ENCODE data around the gene ATG16L2.
A peak's percentile ranks its signal among the peaks of the same experiment; 100 is the strongest.
"Not testable (repeated sequence)": the region's sequence is repeated elsewhere in the genome, so short reads cannot be mapped to it uniquely, and the experiment has no call there.

ATG16L2 gene

DNA sequence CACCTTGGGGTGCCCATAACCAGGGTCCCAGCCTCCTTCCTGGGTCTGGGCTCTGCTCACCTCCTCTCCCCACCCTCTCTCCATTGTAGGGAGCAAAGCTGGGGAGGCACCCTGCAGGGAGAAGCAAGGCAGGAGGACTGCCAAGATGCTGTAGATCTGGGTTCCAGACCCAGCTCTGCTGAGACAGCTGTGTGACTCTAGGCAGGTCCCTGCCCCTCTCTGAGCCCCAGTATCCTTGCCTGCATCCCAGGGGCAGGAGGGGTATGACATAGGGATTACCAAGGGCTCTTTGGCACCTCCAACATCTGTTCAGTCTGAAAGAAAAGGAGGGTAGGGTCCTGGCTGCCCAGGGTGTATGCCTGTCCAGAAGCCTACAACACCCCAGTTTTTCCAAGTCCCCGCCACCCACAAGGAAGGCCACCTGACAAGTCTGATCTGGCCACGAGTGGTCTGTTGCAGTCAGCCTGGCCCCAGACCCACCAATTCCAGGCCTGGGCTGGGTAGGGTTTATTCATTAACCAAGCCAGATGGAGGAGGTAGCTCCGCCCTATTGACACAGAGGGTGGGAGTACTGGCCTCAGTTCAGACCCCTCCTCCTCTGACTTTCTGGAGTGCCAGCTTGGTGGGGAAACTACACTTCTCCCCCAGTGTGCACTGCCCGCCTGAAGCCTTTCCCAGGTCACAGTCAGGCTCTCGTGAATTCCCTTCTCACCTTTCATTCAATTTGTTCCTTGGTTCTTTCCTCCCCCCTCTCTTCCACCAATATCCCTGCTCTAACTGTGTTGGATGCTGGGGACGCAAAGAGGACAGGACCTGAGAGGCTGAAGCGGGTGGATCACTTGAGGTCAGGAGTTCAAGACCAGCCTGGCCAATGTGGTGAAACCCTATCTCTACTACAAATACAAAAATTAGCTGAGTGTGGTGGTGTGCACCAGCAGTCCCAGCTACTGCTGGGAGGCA lies 35.4 kb upstream of the ATG16L2 start:
- FAIRE-seq (no peak), DNase-seq (ENCODE audit: low spot score) (no peak)

DNA sequence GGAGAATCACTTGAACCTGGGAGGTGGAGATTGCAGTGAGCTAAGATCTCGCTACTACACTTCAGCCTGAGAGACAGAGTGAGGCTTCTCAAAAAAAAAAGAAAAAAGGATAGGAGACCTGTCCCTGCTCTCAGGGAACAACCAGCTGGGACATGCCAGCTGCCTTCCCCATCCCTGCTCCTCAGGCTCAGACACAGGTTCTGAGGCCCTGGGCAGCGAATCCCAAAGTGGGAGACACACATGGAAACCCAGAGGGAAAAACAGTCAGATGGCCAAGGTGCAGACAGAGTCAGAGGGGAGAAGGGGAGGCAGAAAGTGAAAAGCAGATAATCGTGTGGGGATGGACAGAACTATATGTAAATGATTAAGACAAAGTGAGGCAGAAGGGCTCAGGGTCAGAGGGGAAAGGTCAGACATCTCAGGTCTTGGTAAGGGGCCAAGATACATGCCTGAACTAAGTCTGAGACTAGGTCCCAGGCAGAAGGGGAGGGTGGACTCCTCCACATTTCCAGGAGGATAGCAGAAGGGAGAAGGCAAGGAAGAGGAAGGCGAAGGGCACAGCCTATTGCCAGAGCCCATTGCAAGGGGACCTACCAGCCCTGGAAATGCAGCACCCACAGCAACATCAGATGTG lies 34.6 kb upstream of the ATG16L2 start:
- DNase-seq (ENCODE audit: low spot score) (no peak), FAIRE-seq (no peak)

DNA sequence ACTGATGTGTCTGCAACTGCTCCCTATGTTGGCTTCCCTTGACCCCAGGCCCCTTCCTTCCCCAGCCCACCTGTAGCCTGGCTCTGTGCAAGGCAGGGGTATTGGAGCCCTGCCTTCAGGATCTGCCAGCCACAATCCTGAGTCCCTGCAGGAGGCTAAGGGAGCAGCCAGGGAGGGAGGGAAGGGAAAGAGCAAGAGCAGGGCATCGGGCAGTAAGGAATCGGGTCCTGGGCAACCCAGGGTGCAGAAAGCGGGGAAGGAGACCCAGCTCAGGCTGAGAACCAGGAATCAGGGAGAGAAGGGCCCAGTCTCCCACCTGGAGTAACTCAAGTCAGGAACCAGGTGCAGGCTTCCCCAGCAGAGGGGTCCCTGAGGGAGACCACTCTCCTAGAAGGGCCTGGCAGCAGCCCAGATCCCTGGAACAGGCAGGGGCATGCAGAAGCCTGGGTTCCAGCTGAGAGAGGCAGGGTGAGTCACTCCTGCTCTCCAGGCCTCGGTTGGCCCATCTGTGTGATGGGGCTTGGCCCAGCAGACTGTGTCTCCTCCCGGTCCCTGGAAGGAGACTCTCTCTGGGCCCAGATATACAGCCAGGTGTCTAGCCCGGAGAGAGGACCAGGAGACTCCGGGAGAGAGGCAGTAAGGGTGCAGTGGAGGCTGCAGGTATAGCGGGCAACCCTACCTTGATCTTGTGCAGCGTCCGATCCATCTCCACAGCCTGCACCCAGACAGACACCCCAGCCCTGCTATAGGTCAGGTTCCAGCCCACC lies 33.7 kb upstream of the ATG16L2 start:
- no peak for FAIRE-seq
- DNase-seq (ENCODE audit: low spot score): no peak

DNA sequence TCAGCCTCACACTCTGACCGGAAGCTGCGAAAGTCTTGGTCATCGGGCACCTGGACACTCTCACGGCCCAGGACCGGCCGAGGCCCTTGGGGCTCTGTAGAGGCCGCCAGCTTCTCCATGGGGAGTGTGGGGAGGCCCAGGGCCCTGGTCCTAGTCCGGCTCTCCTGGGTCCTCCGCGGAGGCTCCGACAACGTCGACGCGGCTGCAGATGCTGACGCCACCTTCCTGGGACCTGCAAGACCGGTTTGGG lies 33.2 kb upstream of the ATG16L2 start:
- no peak for FAIRE-seq

DNA sequence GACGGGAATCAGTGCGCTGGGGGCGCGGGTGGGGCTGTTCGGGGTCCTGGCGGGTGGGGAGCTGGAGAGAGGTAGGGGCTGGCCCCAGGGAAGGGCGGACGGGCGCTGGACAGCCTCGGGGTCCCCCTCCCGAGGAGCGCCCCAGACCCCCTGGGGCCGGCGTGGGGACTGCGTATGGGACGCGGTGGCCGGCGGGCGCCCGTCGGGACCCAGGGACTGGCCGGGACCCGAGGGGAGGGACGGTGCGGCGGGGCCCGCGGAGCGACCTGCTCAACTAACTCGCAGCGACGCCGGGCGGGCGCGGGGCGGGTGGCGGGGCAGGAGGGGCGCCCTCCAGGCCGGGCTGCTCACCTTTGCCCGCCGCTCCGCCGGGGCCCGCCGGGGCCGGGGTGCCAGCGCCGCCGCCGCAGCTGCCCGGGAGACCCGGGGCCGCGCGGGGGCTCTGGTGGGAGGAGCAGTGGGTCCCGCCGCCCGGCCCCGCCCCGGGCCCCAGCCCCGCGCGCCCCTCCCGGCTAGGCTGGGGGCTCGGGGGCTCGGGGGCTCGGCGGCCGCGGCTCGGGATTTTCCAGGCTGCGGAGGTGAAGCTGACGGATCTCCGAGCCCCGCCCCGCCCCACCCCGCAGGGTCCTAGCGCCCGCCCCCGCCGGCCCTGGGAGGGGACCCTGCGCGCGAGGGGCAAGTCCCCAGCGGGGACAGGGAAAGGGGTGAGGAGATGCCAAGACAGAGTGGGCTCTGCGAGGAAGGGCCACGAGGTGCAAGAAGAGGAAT lies 32.7 kb upstream of the ATG16L2 start:
- DNase-seq (ENCODE audit: low spot score) (peak; percentile 72), FAIRE-seq (no peak)

More for the DNA sequence above, 33.2 kb upstream of the ATG16L2 start:
- no peak for DNase-seq (ENCODE audit: low spot score)

DNA sequence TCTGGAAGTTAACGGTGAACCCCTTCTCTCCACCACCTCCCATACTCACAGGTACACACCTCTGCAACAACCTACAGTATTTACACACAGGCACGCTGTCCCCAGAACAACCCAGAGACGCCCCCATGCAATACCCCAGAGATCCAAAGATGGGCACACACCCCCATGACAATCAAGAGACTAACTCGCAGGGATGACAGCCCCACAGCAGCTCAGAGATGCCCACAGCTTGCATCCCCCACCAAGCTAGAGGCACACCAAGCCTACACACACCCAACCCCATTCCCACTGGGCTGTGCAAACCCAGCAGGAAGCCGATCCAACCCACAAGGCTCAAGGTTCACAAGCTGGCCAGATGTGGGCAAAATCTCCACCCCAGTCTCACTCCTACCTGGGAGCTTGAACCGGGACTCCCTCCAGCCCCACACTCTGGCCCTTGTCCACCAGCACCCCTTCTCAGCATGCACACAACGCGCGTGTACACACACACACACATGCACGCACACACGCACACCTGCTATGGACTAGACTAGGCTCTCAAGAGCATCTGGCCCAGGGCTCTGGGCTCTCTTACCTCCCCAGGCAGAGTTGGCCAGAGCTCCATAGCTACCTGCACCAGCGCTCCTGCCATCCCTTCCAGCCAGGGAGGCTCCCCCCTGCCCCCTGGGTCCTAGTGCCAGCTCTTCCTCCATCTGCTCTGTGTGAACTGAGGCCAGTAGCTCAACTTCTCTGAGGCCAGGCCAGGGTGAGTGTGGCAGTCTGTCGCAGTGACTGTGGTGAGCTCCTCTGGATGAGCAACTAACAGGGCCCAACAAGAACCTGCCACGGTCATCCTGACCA lies 31.9 kb upstream of the ATG16L2 start:
- FAIRE-seq (no peak), DNase-seq (ENCODE audit: low spot score) (no peak)

DNA sequence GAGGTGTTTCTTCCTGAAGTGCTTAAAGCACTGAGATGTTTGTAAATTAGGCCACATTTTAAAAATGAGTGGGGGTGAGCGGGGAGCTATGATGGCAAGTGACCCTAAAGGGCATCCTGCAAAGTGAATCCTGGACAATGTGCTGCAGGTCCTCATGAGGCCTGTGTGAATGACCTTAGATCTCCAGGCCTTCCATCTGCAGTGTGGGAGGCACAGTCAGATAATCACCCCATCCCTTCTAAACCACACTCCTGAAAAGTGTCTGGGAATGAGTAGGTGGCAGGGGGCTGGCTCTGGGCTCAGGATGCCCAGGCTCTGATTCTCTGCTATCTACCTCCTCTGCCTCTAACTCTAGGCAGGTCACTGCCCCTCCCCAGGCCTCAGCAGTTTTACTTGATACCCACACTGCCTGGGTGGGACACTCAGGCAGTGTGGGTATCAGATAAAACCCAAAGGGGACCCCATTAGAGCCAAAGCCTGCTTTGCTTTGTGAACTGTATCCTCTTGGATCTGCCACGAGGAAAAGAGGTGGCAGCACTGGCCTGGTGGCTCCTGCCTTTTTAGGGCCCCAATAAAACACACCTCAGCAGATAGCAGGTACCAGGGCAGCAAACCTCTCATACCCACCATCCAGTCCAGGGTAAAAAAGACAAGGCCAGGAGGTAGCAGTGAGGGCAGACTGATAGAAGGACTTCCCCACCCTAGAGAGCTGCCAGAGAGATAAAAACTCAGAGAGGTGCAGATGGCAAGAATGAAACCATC lies 30.9 kb upstream of the ATG16L2 start:
- DNase-seq (ENCODE audit: low spot score): no peak
- FAIRE-seq: no peak

DNA sequence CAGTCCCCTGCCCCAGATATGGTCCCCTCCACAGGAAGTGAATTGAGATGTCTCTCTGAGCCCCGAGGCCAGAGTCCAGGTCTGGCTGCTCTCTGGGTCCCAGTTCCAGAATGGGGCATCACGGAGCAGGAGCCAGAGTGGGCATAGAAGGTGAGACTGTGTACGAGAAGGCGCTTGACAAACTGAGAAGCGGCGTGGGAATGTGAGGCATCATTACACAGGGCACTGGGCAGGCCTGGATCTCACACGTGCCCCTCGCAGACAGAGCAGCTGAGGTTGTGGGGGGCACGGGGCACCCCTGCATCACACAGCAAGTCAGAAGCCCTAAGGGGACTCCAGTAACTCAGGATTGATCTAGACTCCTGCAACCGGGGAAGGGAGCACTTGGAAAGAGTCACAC lies 29.5 kb upstream of the ATG16L2 start:
- no peak for FAIRE-seq

DNA sequence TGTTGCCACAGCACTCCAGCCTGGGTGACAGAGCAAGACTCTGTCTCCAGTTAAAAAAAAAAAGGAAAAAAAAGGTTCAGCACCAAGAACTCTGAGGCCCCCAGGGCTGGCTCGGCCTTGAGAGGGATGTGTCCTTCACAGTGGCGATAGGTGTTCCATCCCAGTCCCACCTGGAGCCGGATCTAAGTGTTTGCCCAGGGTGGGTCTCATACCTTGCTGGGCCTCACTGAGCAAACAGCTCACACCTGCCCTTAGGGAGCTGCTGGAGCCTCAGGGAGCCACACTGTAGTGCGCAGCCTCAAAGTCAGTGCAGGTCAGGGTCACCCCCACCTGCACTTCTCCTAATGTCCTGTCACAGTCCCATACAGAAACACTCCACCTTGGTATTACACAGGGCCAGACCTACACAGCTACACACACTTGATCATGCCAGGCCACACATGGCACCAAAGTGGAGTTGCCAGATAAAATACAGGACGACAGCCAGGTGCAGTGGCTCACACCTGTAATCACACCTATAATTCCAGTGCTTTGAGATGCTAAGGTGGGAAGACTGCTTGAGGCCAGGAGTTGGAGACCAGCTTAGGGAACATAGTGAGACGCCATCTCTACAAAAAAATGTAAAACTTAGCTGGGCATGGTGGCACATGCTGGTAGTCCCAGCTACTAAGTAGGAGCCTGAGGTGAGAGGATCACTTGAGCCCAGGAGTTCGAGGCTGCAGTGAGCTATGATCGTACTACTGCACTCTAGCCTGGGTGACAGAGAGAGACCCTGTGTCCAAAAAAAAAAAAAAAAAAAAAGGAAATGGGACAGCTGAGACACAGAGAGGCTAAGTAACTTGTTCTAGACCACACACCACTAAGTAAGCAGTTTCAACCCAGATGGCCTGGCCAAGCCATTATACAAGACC lies 27.7 kb upstream of the ATG16L2 start:
- no peak for DNase-seq (ENCODE audit: low spot score)
- no peak for FAIRE-seq

More for the DNA sequence above, 29.5 kb upstream of the ATG16L2 start:
- no peak for DNase-seq (ENCODE audit: low spot score)

DNA sequence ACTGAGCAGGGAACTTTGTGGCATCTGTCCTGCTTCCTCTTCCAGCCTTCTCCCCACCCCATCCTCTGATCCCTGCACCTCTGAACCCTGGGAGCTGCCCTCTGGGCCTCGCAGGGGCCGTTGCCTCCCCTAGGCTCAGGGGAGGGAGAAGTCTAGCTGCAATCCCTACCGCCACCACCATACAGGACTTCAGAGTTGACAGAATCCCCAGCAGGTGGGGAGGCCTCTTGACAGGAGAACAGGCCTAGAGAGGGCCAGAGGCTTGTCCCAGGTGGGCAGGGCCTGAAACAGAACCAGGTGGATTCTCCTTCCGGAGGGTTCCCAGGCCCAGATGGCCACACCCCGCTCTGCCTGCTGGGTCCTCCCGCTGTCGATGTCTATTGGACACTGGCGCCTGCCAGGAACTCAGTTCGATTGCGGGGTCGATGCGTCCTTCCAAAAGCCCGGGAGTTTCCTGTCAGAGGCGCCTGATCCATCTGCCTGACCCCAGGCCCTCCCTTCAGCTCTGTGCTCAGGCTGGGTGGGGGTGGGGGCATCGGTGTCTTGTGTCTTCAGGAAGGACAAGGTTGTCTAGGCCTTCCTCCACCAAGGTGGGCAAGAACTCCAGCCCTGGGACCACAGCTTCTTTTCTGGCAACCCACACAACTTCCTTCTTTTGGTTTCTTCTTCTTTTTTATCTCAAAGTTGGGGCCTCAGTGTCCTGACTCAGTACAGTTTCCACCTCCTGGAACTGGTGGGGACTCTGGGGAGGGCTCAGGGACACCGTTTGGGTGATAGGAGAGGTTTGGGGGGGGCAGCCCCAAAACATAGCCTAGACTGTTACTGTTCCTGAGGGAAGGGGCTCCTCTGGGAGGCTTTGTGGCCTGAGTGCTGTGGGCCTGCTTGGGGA lies 26.8 kb upstream of the ATG16L2 start:
- DNase-seq (ENCODE audit: low spot score) (no peak), FAIRE-seq (no peak)

DNA sequence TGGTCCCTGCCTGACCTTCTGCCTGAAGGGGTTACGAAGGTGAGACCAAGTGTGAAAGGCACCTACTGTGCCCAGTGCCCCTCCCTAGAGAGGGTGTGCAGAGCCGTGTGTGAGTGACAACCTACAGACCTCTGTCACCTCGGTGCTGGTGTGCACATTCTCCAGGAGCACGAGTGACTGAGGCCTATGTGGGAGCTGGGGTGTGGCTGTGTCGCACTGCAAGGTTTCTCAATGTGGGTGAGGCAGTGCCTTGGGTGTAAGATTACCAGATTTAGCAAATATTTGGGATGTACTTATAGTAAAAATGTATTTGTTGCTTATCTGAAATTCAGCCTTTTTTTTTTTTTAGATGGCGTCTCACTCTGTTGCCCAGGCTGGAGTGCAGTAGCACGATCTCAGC lies 26.0 kb upstream of the ATG16L2 start:
- FAIRE-seq (no peak), DNase-seq (ENCODE audit: low spot score) (no peak)

DNA sequence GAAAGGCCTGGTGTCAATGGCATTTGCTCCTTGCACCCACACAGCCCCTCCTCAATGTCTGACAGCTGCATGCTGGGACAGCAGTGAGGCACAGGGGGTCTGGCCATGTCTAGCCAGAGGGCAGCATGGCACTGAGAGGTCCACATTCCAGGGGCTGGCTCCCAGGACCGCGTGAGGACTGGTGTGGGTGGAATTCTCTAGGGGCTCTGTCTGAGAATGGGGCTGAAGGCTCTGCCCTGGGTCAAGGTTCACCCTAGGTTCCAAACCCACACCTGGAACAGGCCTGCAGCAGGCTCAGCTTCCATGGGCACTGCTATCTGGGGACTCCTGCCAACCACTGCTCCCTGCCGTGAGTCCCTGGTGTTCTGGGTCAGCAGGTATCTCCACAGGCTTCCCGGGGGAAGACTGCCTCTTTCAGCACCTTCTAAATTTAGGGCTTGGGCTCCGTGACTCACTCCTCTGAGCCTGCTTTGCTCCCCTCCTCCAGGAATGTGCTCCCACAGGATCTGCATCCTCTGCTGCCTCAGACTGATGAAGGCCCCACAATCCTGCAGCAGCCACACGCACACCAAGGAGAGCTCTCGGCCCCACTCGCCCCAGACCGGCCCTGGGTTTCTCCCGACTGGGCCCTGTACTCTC lies 24.6 kb upstream of the ATG16L2 start:
- peak; percentile 69 for DNase-seq (ENCODE audit: low spot score)
- FAIRE-seq: no peak

DNA sequence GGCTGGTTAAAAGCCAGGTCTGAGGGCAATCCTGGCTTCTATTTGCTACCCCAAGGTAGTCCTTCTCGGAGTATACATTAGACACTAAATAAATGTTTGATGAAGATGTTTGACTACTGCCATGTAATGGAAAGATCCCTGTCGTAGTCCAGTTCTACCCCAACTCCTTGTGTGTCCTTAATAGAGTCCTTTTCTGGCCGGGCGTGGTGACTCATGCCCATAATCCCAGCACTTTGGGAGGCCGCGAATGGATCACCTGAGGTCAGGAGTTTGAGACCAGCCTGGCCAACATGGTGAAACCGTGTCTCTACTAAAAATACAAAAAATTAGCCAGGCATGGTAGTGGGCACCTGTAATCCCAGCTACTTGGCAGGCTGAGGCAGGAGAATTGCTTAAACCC lies 23.0 kb upstream of the ATG16L2 start:
- not testable (repeated sequence) for FAIRE-seq; DNase-seq (ENCODE audit: low spot score)

DNA sequence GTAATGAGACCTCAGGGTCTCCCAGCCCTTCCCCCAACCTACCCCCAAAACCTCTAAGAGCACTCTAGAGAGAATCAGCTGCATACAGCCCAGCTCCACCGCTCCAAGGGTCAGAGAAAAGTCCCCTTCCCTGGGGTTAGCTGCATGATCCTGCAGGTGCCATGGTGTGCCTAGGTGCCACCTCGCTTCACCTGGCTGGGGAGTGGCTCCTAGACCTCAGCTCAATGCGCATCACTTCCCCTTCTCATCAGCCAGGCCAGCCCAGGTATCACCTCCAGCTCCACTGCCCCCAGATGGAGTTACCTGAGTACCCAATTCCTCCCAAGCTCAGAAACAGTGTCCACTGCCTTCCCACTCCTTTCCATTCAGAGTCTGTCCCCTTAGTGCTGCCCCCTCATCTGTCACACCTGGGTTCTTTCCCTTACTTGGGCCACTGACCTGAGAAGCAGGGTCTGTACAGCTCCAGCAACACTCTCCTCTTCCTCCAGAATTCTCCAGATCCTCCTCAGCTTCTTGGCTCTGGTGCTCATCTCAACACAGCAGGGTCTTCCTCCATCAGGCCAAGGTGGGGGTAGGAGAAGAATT lies 21.7 kb upstream of the ATG16L2 start:
- FAIRE-seq: no peak

DNA sequence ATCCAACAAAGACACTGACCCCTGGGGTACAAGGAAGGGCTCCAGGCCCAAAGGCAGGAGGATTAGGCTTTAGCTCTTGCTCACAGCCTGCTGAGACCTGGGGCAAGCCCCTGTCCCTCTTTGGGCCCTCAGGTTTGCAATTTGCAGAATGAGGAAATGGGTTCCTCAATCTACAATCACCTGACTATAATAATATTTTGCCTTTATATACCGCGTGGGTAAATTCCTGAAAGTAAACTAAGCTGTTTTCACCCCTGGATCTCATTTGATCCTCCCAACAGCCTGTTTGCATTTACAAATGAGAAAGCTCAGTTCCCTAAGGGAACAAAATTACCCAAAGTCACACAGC lies 21.2 kb upstream of the ATG16L2 start:
- no peak for FAIRE-seq

More for the DNA sequence above, 21.7 kb upstream of the ATG16L2 start:
- no peak for DNase-seq (ENCODE audit: low spot score)

DNA sequence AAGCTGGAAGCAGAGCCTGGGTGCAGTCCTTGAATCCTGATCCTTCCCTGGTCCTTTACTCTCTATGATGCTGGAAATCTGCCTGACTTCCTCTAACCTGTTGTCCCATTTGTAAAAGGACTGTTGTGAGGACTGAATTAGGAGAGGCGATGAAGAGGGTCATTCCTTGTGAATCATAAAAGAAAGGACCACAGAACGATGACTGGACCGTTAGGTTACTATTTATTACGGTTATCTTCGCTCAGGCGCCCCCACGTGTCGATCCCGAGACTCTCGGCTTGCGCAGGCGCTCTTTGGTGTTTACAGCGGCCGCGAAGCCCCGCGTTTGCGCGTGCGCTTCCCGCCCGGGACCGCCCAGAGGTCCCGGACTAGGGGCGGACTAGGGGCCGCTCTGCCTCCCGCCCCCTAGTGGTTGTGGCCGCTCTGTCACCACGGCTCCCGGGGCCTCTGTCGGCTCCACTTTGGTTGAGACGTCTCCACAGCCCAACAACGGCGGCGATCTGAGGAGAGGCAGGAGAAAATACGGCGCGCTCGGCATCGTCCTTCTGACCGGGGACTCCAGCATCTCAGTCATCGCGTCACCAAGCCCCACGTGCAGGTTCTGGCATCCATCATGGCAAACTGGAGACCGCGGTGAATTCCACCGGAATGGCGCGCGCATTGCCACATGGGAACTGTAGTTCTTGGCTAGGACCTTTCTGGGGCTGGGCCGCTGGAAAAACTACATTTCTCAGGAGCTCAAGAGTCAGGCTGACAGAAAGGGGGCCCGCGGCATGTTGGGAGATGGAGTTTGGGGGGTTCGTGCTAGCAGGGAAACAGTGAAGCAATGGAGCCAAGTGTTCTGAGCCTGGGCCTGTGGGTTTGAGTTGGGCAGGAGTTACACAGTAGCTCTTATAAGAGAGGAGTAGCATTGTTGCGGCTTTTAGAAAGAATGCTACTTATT lies 20.5 kb upstream of the ATG16L2 start, which contains the start of gene STARD10:
STARD10 (minus strand) TSS at position 623 of the 943 bp plus-strand sequence. CDS start 12,866 bp downstream, outside the sequence.
- FAIRE-seq (no peak), DNase-seq (ENCODE audit: low spot score) (peak; percentile 98)

More for the DNA sequence above, 21.2 kb upstream of the ATG16L2 start:
- no peak for DNase-seq (ENCODE audit: low spot score)

Measured in urothelium cell line (cell line).